Testis (tissue), 3 donors: ENCODE results near the gene TRAT1. TPM values are rescaled to one million over a fixed set of nuclear protein-coding genes. Genes with fewer than 3 reads are reported as not detected.

ENCODE experiments used
- DNase-seq: peaks from one replicate; pipeline ENCODE4 v3.0.0-alpha.2; 2019
- H3K27ac ChIP-seq, 2 donors: fragments of 200-600 bp; sonication (generic); one replicate each; pipeline ENCODE4 v1.5.1; 2019
- H3K27me3 ChIP-seq: fragments of 200-600 bp; sonication (generic); one replicate; pipeline ENCODE4 v1.5.1; 2019
- H3K36me3 ChIP-seq: fragments of 200-600 bp; sonication (generic); one replicate; pipeline ENCODE4 v1.5.1; 2017; ENCODE audit warnings: low read depth; ENCODE audit errors: missing control alignments
- H3K4me1 ChIP-seq: fragments of 200-600 bp; sonication (generic); one replicate; pipeline ENCODE4 v1.5.1; 2019
- H3K4me3 ChIP-seq, 2 donors: fragments of 200-600 bp; sonication (generic); one replicate each; pipeline ENCODE4 v1.5.1; 2017 to 2019
- H3K9me3 ChIP-seq: fragments of 200-600 bp; sonication (generic); one replicate; pipeline ENCODE4 v1.5.1; 2017
- POLR2A ChIP-seq: fragments of 450-650 bp; IDR thresholded peaks from one replicate; pipeline ENCODE4 v1.6.1; 2017; ENCODE audit warnings: antibody characterized with exemption, mild to moderate bottlenecking, moderate library complexity
- WGBS, 2 donors: methylation state at CpG; one replicate each; pipeline ENCODE4 v1.1.5; 2018; 5-methylcytosine and 5-hydroxymethylcytosine counted together
- intact Hi-C: fragments of 100-400 bp; cut with DNase I; formaldehyde crosslinking; loops from one replicate; pipeline ENCODE4 v1.15.1; 2023; ENCODE audit warnings: low total_unique reads
- polyA plus RNA-seq: library from polyadenylated mRNA; stranded (reverse); fragments of 350-450 nt; fragmentation: Illumina TruSeq; extraction: RNeasy Lipid Tissue Mini Kit (QIAGEN cat#74804); gene quantifications from one replicate; pipeline ENCODE4 v1.2.3, GENCODE V29; 2014; ENCODE audit warnings: low read depth, low replicate concordance; ENCODE audit not compliant: insufficient read depth
- total RNA-seq, 2 donors: library from RNA; depleted of rRNA; stranded (reverse); fragments of >200 nt; gene quantifications; one replicate each; pipeline ENCODE4 v1.2.3, GENCODE V29; 2016
- TF ChIP-seq, protein P1 (sequence below), 3 experiments: fragments of 450-650 bp in 2 of 3; fragments of 200-600 bp in 1 of 3; sonication (generic) in 1 of 3; IDR thresholded peaks; one replicate each; pipeline ENCODE4 v1.5.1; 2016 to 2019; ENCODE audit warnings: antibody characterized with exemption in 3 of 3, mild to moderate bottlenecking in 2 of 3, moderate library complexity in 1 of 3

Gene TRAT1
- total and polyA plus RNA-seq, 3 donors from 2014 or later, result 0.25 to 0.84 TPM; not detected in 1

GRCh38 chr3:108862865-108863798 lies 40.5 kb downstream of the TRAT1 start:
- DNase-seq, result no peak
- Histone ChIP-seq H3K27me3 (no peaks in the 10 kb centered on the region), H3K36me3 (no peaks in the 10 kb centered on the region), H3K4me3 (no peak overlapping the region), H3K4me1 (no peaks in the 10 kb centered on the region), H3K27ac (no peak overlapping the region), H3K9me3 (no peaks in the 10 kb centered on the region)
- intact Hi-C loops, result no loop called here
- TF ChIP-seq, protein P1, sequence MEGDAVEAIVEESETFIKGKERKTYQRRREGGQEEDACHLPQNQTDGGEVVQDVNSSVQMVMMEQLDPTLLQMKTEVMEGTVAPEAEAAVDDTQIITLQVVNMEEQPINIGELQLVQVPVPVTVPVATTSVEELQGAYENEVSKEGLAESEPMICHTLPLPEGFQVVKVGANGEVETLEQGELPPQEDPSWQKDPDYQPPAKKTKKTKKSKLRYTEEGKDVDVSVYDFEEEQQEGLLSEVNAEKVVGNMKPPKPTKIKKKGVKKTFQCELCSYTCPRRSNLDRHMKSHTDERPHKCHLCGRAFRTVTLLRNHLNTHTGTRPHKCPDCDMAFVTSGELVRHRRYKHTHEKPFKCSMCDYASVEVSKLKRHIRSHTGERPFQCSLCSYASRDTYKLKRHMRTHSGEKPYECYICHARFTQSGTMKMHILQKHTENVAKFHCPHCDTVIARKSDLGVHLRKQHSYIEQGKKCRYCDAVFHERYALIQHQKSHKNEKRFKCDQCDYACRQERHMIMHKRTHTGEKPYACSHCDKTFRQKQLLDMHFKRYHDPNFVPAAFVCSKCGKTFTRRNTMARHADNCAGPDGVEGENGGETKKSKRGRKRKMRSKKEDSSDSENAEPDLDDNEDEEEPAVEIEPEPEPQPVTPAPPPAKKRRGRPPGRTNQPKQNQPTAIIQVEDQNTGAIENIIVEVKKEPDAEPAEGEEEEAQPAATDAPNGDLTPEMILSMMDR (IDR thresholded peaks at IDR 0.05), result no peak
- no peak for TF ChIP-seq POLR2A
- WGBS, 2 donors, result 56 to 67% methylated on average over 7 of the region's 7 CpGs

- intact Hi-C loops, result no loop called here
- no peak for TF ChIP-seq POLR2A
- TF ChIP-seq, protein P1 (IDR thresholded peaks at IDR 0.05), result no peak
- Histone ChIP-seq H3K27me3 (no peaks in the 10 kb centered on the region), H3K27ac (no peak overlapping the region), H3K4me1 (no peaks in the 10 kb centered on the region), H3K9me3 (no peaks in the 10 kb centered on the region), H3K4me3 (no peak overlapping the region), H3K36me3 (no peaks in the 10 kb centered on the region)
- no peak for DNase-seq
- 61 to 66% methylated on average over 6 of the region's 6 CpGs for WGBS, 2 donors
Observed at GRCh38 chr3:108863799-108864135, 41.2 kb downstream of the TRAT1 start.

- TF ChIP-seq, protein P1 (IDR thresholded peaks at IDR 0.05), result no peak
- TF ChIP-seq POLR2A, result no peak
- no peak for DNase-seq
- Histone ChIP-seq H3K4me1 (no peaks in the 10 kb centered on the region), H3K27ac (no peak overlapping the region), H3K4me3 (no peak overlapping the region), H3K27me3 (no peaks in the 10 kb centered on the region), H3K36me3 (no peaks in the 10 kb centered on the region), H3K9me3 (no peaks in the 10 kb centered on the region)
- intact Hi-C loops, result no loop called here
- WGBS, 2 donors, result 39 to 57% methylated on average over 1 of the region's 1 CpG
Observed at GRCh38 chr3:108877901-108878300, 55.3 kb downstream of the TRAT1 start.

GRCh38 chr3:108879915-108880314 lies 57.3 kb downstream of the TRAT1 start:
- Histone ChIP-seq H3K27ac (no peak overlapping the region), H3K9me3 (no peaks in the 10 kb centered on the region), H3K27me3 (no peaks in the 10 kb centered on the region), H3K4me3 (no peak overlapping the region), H3K4me1 (no peaks in the 10 kb centered on the region), H3K36me3 (no peaks in the 10 kb centered on the region)
- no peak for TF ChIP-seq POLR2A
- TF ChIP-seq, protein P1 (IDR thresholded peaks at IDR 0.05), result no peak
- DNase-seq, result no peak
- intact Hi-C loops, result no loop called here
- WGBS, 2 donors, result 61 to 71% methylated on average over 6 to 8 of the region's 8 CpGs

DNA sequence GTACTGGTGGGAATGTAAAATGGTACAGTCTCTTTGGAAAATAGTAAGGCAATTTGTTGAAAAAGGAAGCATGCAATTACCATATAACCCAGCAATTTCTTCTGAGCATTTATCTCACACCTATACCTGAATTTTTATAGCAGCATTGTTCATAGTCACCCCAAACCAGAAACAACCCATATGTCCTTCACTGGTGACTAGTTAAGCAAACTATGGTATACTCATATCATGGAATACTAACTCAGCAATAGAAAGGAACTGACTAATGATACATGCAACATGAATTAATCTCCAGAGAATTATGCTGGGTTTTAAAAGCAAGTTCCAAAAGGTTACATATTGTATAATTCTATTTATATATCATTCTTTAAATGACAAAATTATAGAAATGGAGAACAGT lies 60.2 kb downstream of the TRAT1 start:
- no peak overlapping the region for H3K27ac ChIP-seq
- H3K4me3 ChIP-seq, result no peak overlapping the region
- no peak for DNase-seq
- H3K36me3 ChIP-seq, result no peaks in the 10 kb centered on the region
- no peaks in the 10 kb centered on the region for H3K4me1 ChIP-seq
- intact Hi-C loops, result no loop called here
- H3K27me3 ChIP-seq, result no peaks in the 10 kb centered on the region
- TF ChIP-seq, protein P1 (IDR thresholded peaks at IDR 0.05), result no peak
- no peak for TF ChIP-seq POLR2A
- H3K9me3 ChIP-seq, result no peaks in the 10 kb centered on the region
